Measurements from ENCODE around the gene PODXL2.

- TF ChIP-seq CTCF (IDR thresholded peaks at IDR 0.05) (no peak), POLR2AphosphoS5 (IDR thresholded peaks at IDR 0.05) (no peak), POLR2A (IDR thresholded peaks at IDR 0.05) (no peak), EP300 (IDR thresholded peaks at IDR 0.05; ENCODE audit: low read depth) (no peak)
Observed at GRCh38 chr3:127700406-127700805, 71.4 kb downstream of the PODXL2 start.

All from transverse colon (tissue), 4 donors.